Stimulated activated CD8-positive, alpha-beta memory T cell treated with anti-CD3 and anti-CD28 coated beads, Interleukin-7, amount 100 ng/mL, for 4 hours (primary cell): ENCODE measurements around the gene TNNT3.

ENCODE experiments used
- DNase-seq, 2 donors: peaks; one replicate each; pipeline ENCODE4 v3.0.0-alpha.2; 2020; ENCODE audit warnings: low read depth in 2 of 2

TNNT3 gene

DNA sequence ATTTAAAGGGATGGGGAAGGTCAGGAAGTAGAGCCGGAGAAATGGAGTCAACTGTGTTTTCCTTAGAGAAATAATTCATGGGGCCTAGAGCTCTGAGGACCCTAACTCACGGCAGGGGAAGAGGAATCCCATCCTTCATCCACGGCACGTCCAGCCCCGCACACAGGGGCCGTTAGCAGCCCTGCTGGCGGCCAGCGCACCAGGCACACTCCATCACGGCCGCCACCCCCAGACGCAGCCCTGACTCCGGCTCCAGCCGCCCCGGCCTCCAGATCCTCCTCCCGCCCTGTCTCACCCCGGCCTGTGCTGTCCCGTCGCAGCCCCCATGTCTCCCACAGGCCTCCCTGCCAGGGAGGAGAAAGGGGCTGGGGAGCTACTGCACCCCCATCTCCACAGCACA, 38.9 kb downstream of the TNNT3 start:
- no peak for DNase-seq

DNA sequence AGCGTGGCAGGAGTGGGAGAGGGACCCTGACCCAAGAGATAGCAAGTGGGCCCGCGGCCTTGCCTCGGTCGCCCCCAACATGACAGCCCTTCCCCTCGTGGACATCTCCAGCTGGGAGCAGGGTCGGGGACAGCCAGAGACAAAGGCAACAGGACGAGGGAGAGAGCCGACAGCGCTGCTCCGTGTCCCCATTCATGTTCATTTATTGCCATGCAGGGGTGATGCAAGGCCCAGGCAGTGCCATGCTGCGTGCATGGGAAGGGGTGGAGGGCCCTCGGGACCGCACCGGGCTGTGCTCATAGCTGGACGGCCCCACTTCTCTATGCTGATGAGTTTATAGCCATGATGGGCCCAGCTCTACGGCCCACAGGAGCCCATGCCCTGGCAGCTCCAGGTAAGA, 40.3 kb downstream of the TNNT3 start:
- DNase-seq: no peak

DNA sequence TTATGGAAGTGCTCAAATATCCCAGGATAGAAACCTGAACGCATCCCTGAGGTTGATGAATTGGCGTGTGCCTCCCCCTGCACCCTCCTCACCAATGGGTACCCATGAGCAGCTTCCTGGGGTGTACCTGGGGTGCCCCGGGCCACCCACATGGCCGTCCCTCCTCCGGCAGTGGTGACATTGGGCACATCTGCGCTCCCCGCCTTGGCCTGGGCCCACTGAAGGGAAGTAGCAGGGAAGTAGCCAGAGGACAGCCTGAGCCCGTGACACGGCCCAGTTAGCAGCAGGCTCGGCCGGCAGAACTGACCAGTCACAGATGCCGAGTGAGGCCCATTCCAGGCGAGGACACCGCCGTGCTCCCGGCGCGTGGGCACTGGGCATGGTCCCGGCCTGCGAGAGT, 44.4 kb downstream of the TNNT3 start:
- DNase-seq: no peak

DNA sequence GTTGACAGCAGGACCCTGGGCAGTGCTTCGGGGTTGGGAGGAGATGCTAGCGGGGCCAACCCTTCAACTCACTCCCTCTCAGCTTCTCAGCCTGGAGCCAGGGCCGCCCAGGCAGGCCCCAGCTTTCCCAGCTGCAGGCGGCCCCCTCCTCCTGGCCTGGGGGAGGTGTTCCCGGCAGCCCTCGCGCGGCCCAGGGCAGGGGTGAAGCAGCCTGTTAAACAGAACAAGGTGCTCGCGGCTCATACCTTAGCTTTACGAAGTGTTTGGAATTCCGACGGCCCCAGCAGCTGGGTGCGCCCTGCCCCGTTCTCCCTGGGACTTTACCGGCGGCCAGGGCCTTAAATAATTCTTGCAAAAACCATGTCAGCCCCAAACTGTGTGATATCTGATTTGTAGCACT, 44.8 kb downstream of the TNNT3 start:
- DNase-seq: no peak

DNA sequence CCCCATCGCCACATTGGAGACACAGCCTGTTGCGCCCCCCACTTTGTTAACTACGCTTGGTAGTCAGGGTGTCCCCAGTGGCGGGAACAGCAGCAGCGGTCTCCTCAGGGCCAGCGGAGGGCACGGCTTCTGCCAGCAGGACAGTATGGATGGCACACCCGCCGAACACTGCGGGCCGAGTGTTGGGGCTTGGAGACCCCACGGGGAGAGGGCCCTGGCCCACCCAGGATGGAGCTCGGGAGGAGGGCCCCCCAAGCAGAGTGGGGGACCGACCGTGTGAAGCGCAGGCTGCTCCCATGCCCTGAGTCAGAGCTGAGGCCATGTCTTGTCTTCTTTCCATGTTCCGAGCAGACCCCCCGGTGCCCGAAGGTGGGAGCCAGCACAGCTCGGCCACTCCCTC, 45.5 kb downstream of the TNNT3 start:
- DNase-seq: no peak

DNA sequence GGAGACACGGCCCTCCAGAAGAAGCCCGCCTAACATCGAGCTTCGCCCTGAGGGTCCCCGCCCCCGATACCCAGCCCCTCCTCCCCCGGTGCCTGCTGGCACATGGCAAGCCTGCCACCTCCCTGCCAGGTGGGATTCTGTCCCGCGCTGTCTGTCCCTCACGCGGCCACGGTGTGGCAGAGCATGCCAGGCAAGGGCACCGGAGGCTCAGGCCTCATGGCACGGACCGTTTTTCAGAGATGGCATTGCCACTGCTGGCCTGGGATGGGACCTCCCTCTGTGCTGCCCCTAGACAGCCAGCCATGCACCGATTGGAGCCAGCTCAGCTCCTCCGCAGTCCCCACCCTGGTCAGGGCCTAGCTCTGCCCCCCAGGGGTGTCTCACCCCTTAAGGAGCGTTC, 47.0 kb downstream of the TNNT3 start:
- DNase-seq: no peak

DNA sequence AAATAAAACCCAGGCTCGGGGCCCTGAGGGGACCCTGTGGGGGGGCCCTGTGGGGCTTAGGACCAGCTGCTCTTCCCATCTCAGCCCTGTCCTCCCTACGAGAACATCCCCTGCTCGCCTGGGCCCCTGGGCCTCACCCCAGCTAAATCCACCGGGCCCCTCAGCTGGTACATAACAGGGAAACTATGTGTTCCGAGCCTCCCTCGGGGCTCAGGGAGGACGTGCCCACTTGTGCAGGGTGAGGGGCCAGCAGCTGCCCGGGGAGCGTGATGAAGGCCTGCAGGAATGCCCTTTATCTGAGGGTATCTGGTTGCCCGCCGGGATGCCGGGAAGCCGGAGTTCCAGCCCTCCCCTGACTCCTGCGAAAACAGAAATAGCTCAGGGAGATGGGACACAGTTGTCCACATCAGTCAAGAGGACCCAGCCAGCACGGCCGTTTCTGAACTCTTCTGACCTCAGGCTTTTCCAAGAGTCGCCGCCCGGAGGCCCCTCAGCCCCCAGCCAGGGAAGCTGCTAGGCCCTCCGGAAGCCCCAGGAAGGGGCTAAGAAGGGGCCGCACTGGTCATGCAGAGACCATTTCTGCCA, 48.2 kb downstream of the TNNT3 start:
- DNase-seq: no peak

DNA sequence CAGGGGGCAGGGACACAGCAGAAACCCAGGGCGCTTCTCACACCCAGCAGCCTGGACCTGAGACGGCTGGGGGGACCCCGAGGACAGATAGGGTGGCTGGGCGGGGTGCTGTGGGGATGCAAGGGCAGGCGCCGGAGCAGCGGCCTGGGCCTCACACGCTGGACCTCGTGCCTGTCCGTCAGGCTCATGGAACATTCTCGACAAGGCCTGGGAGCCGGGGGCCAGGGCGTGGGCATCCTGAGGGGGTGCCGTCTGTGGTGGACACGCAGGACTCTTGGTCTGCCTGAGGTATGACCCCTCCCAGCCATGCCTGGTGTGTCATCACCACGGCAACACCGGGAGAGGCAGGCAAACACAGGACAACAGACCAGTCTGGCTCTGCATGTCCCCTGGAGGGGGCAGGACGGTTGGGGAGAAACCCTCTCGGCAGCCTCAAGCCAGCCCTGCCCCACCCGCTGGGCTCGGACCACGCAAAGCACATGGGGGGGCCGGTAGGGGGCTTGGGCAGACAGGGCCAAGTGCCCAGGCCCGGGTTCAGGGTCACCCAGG, 49.0 kb downstream of the TNNT3 start:
- no peak for DNase-seq

DNA sequence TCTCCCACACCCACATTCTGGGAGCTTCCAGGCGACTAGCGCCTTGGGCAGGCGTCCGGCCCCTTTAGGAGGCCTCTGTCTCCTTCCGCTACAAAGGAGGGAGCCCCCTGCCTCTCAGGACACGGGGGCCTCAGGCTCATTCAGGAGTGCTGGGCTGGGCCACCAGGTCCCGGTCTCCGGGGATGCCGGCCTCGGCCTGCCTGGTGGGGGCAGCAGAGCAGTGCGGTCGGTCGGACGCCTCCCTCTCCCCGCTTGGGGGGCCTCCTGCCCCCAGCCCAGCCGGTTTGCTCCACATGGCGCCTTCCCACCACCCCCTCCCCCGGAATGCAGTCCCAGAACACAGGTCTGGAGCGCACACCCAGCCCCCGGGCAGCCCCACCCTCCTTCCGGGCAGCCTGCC, 49.5 kb downstream of the TNNT3 start:
- DNase-seq: no peak

DNA sequence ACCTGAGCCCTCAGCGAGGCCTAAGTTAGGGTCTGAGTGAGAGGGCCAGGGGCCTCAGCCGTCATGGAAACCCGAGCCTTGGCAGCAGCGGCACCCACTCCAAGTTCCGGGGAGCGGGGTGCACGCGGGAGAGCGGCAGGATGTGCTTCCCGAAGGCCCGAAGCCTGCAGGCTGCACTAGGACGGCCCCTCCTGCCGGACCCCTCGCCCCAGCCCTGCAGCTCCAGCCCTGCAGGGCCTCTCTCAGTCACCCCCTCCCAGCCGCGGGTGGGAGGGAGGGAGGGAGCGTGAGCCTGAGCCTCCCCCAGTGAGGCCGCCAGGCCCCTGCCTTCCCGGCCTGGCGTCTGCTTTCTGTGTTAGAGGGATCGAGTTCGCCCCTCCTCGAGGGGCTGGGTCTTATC, 50.3 kb downstream of the TNNT3 start:
- no peak for DNase-seq

DNA sequence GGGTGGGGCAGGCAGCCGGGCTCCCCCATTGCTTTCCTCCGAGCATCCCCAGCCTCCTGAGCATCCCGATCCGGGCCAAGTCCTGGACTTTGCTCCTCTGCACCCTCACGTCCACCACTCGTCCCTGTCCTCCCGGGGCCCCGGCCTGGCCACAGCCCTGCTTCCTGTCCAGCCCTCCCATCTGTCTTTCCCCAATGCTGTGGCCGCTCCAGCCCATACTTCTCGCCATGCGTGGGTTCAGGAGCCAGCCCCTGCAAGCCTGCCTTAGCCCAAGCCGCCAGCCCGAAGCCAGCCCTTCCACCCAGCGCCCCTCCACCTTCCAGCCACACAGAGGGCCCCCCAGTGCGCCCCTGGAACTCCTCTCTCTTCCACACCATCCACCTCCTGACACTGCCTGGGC, 51.5 kb downstream of the TNNT3 start:
- DNase-seq: no peak

DNA sequence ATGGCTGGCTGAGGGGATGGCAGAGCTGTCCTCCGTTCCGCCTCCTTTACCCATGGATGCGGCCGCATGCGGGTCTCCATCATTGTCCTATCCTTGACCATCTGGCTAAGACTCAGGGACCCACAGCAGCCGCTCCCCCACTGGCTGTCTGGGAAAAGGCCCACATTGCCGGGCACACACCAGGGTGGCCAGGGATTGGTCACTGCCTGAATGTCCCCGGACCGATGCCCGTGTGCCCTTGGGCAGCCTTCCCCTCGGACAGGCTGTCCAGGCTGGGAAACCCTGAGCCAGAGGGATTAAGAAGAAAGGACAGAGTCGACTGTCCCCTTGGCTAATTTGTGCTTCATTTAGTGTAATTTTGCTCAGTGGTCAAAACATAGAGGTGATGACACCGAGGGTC, 55.7 kb downstream of the TNNT3 start:
- no peak for DNase-seq

DNA sequence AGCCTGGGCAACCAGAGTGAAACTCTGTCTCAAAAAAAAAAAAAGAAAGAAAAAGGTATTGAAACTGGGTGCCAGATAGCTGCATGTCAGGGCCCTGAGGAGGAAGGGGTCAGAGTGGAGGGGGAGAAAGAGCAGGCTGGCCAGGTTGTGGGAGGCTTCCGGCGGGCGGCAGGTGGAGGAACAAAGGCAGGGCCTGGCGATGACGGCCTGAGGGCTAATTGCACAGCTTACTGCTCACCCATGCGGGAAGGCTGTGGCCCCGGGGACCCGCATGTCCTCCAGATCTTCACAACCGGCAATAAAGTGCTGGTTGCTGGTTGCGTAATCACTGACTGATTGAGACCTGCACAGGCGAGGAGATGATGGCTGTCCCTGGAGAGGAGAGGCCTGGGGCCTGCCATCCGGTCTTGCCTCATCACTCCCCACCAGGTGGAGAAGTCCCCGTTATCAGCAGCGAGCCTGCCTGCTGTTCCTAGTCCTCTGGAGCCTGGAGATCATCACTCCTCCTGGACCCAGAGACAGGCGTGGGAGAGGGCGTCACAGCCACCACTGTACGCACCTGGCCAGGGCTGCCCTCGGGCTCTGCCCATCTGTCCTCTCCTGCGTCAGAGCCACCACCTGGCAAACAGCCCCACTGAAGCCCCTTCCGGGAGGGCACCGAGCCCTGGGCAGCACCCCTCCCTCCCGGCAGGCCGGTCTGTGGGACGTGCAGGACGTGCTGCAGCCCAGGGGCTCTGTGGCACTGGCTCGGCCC, 59.4 kb downstream of the TNNT3 start:
- no peak for DNase-seq

DNA sequence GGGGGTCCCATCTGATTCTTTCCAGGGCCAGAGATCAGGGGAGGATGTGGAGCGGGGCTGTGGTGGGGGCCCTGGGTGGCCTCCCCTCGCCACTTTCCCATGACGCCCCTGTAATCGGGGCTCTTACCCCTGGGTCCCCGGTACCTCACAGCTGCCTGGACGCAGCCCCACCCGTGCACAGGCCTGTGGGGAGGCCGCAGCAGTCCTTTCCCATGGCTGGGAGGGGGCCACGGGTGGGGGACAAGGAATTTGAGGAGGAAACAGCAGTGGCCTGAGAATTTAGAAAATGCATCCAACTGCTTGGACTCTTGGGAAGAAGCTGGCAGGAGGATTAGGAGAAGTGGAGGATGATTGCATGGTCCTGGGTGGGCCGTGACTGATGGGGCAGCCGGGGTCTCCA, 60.1 kb downstream of the TNNT3 start:
- no peak for DNase-seq

DNA sequence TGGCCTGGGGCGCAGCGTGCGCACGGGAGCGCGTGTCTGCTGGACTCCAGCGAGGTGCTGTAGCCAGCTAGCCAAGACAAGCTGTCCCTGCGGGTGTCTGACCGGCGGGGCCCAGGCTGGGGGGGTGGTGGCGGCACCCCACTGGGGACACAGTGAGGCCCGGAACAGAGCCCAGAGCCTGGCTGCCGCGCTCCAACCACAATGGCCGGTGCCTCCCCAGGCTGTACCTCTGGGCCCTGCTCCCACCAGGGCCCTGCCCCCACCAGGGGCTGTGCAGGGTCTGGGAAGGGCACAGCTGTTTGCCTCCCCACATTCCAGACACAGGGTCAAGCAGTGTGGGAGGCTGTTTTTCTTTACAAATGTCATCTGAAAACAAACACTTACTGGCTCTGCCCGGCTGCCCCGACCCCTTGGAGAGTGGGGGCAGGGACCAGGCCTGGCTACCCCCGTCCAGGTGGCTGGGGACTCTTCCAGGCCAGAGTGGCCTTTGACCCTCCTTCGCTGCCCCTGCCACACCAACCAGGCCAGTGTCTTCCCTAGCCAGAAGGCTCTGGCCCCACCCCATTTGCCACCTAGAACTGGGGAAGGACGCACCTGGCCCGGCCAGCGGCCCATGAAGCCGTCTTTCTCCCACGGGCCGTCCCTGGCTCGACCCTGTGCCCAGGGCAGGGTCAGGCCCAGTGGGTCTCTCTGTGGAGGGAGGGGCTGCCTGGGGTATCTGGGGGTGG, 63.5 kb downstream of the TNNT3 start:
- DNase-seq: no peak

DNA sequence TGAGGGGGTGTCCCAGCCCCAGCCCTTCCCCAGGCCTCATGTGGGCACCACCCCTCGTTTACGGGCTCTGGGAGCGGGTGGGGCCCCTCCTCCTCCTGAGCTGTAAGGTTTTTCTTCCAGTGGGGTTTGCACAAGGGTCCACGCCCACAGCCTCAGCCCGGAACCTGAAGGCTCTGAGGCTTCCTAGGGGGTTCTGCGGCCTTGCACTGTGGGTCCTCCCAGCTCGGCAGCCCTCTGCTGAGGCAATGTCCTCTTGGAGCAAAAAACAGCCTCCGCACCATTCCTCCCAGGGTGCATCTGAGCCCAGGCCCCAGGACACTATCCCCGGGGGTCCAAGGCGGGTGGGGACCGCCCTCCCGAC, 64.1 kb downstream of the TNNT3 start:
- no peak for DNase-seq

DNA sequence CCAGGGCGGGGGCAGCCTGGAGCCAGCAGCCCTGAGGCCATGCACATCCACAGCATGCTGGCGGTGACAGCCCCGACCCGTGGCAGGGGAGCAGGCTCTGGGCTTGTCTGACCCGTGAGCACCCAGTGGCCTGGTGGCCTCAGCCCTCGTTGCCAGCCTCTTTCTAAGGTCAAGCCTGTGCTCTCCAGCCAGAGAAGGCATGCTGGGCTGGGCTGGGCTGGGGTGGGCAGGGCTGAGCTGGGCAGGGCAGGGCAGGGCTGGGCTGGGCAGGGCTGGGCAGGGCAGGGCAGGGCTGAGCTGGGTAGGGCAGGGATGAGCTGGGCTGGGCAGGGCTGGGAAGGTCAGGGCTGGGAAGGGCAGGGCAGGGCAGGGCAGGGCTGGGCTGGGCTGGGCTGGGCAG, 67.5 kb downstream of the TNNT3 start:
- no peak for DNase-seq

DNA sequence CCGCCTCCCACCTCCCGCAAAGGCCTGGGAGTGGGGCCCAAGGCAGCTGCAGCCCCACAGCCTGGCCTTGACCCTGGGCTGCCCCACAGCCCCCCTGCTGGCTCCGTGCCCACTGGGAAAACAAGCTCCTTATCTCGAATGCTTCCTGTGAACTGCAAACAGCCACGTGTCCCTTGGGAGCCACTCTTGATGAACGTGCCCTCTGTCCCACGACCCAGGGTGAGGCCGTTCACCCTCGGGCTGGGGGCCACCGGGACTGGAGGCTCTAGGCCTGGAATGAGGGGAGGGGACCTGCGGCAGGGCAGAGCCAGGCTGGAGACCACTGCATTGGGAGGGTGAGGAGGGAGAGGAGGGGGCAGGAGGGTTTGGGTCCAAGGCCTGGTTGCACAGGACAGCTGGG, 68.7 kb downstream of the TNNT3 start:
- DNase-seq: no peak
